HepG2 (cell line): Measurements from ENCODE around the gene LIMA1. TPM values are rescaled to one million over a fixed set of nuclear protein-coding genes. Genes with fewer than 3 reads are reported as not detected.
A peak's percentile ranks its signal among the peaks of the same experiment; 100 is the strongest.

ENCODE experiments used
- DR1 ChIP-seq: sonication (generic); formaldehyde crosslinking; IDR thresholded peaks from 2 replicates; pipeline ENCODE4 v1.8.0; 2021; ENCODE audit warnings: mild to moderate bottlenecking, missing genetic modification reagents, inconsistent platforms
- FOXA1 ChIP-seq, 2 experiments: fragments of 450-650 bp in 1 of 2; sonication (generic) in 1 of 2; formaldehyde crosslinking in 1 of 2; IDR thresholded peaks; 2 replicates each; pipeline versions ENCODE4 v1.4.0 to v1.6.1; 2016 to 2020; ENCODE audit warnings: missing genetic modification reagents in 1 of 2
- FOXA3 ChIP-seq: IDR thresholded peaks from 2 replicates; pipeline ENCODE4 v1.6.1; 2016; ENCODE audit warnings: missing genetic modification reagents, missing compliant biosample characterization
- FOXC1 ChIP-seq: sonication (generic); formaldehyde crosslinking; IDR thresholded peaks from 2 replicates; pipeline ENCODE4 v1.8.0; 2022; ENCODE audit warnings: mild to moderate bottlenecking, missing genetic modification reagents, borderline replicate concordance
- HINFP ChIP-seq: sonication (generic); formaldehyde crosslinking; IDR thresholded peaks from 2 replicates; pipeline ENCODE4 v1.4.0; 2020; ENCODE audit warnings: low read depth, mild to moderate bottlenecking, missing genetic modification reagents
- HOXD1 ChIP-seq: sonication (generic); formaldehyde crosslinking; IDR thresholded peaks from 2 replicates; pipeline ENCODE4 v1.5.0; 2020; ENCODE audit warnings: missing genetic modification reagents
- KLF13 ChIP-seq: sonication (generic); formaldehyde crosslinking; IDR thresholded peaks from 2 replicates; pipeline ENCODE4 v1.4.0; 2020; ENCODE audit warnings: mild to moderate bottlenecking, missing genetic modification reagents
- MYNN ChIP-seq: sonication (generic); formaldehyde crosslinking; IDR thresholded peaks from 2 replicates; pipeline ENCODE4 v1.4.0; 2020; ENCODE audit warnings: mild to moderate bottlenecking, low read depth, missing genetic modification reagents
- NFE2 ChIP-seq: sonication (generic); formaldehyde crosslinking; IDR thresholded peaks from 2 replicates; pipeline ENCODE4 v1.4.0; 2020; ENCODE audit warnings: missing genetic modification reagents
- NFKB2 ChIP-seq: sonication (generic); formaldehyde crosslinking; IDR thresholded peaks from 2 replicates; pipeline ENCODE4 v1.4.0; 2020; ENCODE audit warnings: missing genetic modification reagents, borderline replicate concordance
- NR1H2 ChIP-seq: sonication (generic); formaldehyde crosslinking; IDR thresholded peaks from 2 replicates; pipeline ENCODE4 v1.8.1; 2022; ENCODE audit warnings: low read depth, missing genetic modification reagents, borderline replicate concordance
- PAF1 ChIP-seq: IDR thresholded peaks from 2 replicates; pipeline ENCODE4 v1.6.1; 2016; ENCODE audit warnings: missing genetic modification reagents, missing compliant biosample characterization
- RCOR2 ChIP-seq: IDR thresholded peaks from 2 replicates; pipeline ENCODE4 v1.6.1; 2016; ENCODE audit warnings: missing biosample characterization, missing genetic modification reagents
- REPIN1 ChIP-seq: sonication (generic); formaldehyde crosslinking; IDR thresholded peaks from 2 replicates; pipeline ENCODE4 v1.8.0; 2022; ENCODE audit warnings: missing genetic modification reagents, low read depth, mild to moderate bottlenecking, borderline replicate concordance
- RORA ChIP-seq: sonication (generic); formaldehyde crosslinking; IDR thresholded peaks from 2 replicates; pipeline ENCODE4 v1.5.0; 2020; ENCODE audit warnings: mild to moderate bottlenecking, missing genetic modification reagents, moderate library complexity
- THRA ChIP-seq: sonication (generic); formaldehyde crosslinking; IDR thresholded peaks from 2 replicates; pipeline ENCODE4 v1.4.0; 2020; ENCODE audit warnings: missing genetic modification reagents, borderline replicate concordance
- ZBTB20 ChIP-seq: sonication (generic); formaldehyde crosslinking; IDR thresholded peaks from 2 replicates; pipeline ENCODE4 v1.8.1; 2023; ENCODE audit warnings: missing genetic modification reagents, low read depth, mild to moderate bottlenecking, borderline replicate concordance
- ZNF10 ChIP-seq: sonication (generic); formaldehyde crosslinking; IDR thresholded peaks from 2 replicates; pipeline ENCODE4 v1.4.0; 2020; ENCODE audit warnings: mild to moderate bottlenecking, low read depth, missing genetic modification reagents, borderline replicate concordance
- ZNF3 ChIP-seq: IDR thresholded peaks from 2 replicates; pipeline ENCODE4 v1.7.0; 2017; ENCODE audit warnings: inconsistent platforms
- ZNF34 ChIP-seq: sonication (generic); formaldehyde crosslinking; IDR thresholded peaks from 2 replicates; pipeline ENCODE4 v1.4.0; 2020; ENCODE audit warnings: mild to moderate bottlenecking, missing genetic modification reagents, borderline replicate concordance
- ZNF460 ChIP-seq: sonication (generic); formaldehyde crosslinking; IDR thresholded peaks from 2 replicates; pipeline ENCODE4 v1.5.1; 2020; ENCODE audit warnings: missing genetic modification reagents, mild to moderate bottlenecking, borderline replicate concordance
- ZNF570 ChIP-seq: sonication (generic); formaldehyde crosslinking; IDR thresholded peaks from 2 replicates; pipeline ENCODE4 v1.4.0; 2020; ENCODE audit warnings: mild to moderate bottlenecking, missing genetic modification reagents, borderline replicate concordance
- ZNF773 ChIP-seq: sonication (generic); formaldehyde crosslinking; IDR thresholded peaks from 2 replicates; pipeline ENCODE4 v1.4.0; 2020; ENCODE audit warnings: missing genetic modification reagents, borderline replicate concordance
- ZNF780A ChIP-seq: sonication (generic); formaldehyde crosslinking; IDR thresholded peaks from 2 replicates; pipeline ENCODE4 v1.8.0; 2022; ENCODE audit warnings: mild to moderate bottlenecking, missing genetic modification reagents, moderate library complexity
- polyA plus RNA-seq, 8 experiments: library from polyadenylated mRNA; depleted of rRNA in 3 of 8; stranded (reverse) in 7 of 8; unstranded in 1 of 8; fragments of >200 nt; fragmentation: Illumina TruSeq in 4 of 8; extraction: Trizol in 4 of 8; gene quantifications; 2 replicates each; pipeline versions ENCODE4 v1.2.1 to v1.2.3, GENCODE V29; 2011 to 2016; ENCODE audit warnings: low read depth in 4 of 8, missing spikeins in 1 of 8, mixed read lengths in 1 of 8; ENCODE audit not compliant: insufficient read depth in 1 of 8
- total RNA-seq, 5 experiments: library from RNA; depleted of rRNA; stranded (reverse); fragments of >200 nt; fragmentation: Illumina TruSeq; extraction: Trizol; gene quantifications; 2 replicates each; pipeline ENCODE4 v1.2.3, GENCODE V29; 2016; ENCODE audit warnings: low read depth in 1 of 5
- TF ChIP-seq, protein P1 (sequence below): sonication (generic); formaldehyde crosslinking; IDR thresholded peaks from 2 replicates; pipeline ENCODE4 v1.5.0; 2020; ENCODE audit warnings: mild to moderate bottlenecking, missing genetic modification reagents, borderline replicate concordance

The LIMA1 gene
- total and polyA plus RNA-seq, 2 of the 13 experiments (the other 11 are each of a cell fraction or from before 2014, with no cell fraction given) = 13.0 to 19.8 TPM

DNA sequence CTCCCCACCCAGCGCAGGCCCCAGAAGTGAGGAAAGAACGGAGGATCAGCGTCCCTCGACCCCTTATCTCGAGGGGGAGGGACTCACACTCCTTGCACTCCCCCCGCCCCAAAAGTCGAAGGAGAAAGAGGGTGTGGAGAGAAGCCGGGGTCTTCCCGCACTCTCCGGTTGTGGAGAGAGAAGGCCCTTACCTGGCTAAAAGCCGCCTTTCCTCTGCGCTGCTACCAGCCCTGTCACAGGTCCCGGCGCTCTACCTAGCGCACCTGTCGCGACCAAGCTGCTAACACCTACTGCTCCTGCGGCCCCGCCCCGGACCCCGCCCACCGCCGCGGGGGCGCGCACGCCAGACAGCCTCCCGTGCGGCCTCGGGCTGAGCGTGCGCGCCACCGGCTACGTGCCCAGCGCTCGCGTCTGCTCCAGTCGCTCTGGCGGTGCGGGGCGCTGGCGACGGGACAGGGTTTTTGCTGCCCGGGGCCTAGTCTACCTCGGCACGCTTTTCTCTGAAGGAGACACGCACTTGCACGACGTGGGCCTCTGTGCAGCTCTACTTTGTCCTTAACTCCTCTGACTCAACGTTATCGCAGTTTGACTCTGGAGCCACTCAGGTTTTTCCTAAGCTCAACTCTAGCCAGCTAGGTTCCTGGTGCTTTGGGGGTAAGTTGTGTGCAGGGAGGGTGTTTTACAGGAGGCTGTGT, at the start of gene LIMA1 (continued):
- TF ChIP-seq REPIN1 (CRISPR knock-in tag) = peak; percentile 53; the same call in 1 of the 2 replicates
- peak; percentile 89; the same call in 1 of the 2 replicates for TF ChIP-seq NFKB2 (CRISPR knock-in tag)
- TF ChIP-seq ZNF3 (CRISPR knock-in tag) = no peak
- TF ChIP-seq FOXC1 (CRISPR knock-in tag) = peak; percentile 58
- TF ChIP-seq NR1H2 = peak; percentile 68; the same call in 1 of the 2 replicates
- TF ChIP-seq KLF13 (CRISPR knock-in tag) = no peak
- no peak for TF ChIP-seq ZNF10
- peak; percentile 16; the same call in 1 of the 2 replicates for TF ChIP-seq DR1 (CRISPR knock-in tag)
- no peak for TF ChIP-seq NFE2
- no peak; the same call in 1 of the 2 replicates for TF ChIP-seq FOXA3 (CRISPR knock-in tag)
- no peak for TF ChIP-seq THRA
- no peak for TF ChIP-seq RCOR2
- TF ChIP-seq ZBTB20 (CRISPR knock-in tag) = no peak
- no peak for TF ChIP-seq RORA (CRISPR knock-in tag)
- no peak for TF ChIP-seq ZNF780A (CRISPR knock-in tag)
- TF ChIP-seq ZNF460 (CRISPR knock-in tag) = no peak
- no peak for TF ChIP-seq MYNN (CRISPR knock-in tag)
- 0 out of 2 replicates have a peak, but pooled peaks have one; percentile 23 for TF ChIP-seq ZNF34 (CRISPR knock-in tag)
- TF ChIP-seq HOXD1 (CRISPR knock-in tag) = 0 out of 2 replicates have a peak, but pooled peaks have one; percentile 36
- 0 out of 2 replicates have a peak, but pooled peaks have one; percentile 44 for TF ChIP-seq HINFP (CRISPR knock-in tag)
- no peak for TF ChIP-seq ZNF570 (CRISPR knock-in tag)
- no peak for TF ChIP-seq FOXA1 (IDR thresholded peaks at IDR 0.05)
- no peak for TF ChIP-seq FOXA1 (CRISPR knock-in tag; IDR thresholded peaks at IDR 0.05)
- no peak for TF ChIP-seq ZNF773
- TF ChIP-seq, protein P1, sequence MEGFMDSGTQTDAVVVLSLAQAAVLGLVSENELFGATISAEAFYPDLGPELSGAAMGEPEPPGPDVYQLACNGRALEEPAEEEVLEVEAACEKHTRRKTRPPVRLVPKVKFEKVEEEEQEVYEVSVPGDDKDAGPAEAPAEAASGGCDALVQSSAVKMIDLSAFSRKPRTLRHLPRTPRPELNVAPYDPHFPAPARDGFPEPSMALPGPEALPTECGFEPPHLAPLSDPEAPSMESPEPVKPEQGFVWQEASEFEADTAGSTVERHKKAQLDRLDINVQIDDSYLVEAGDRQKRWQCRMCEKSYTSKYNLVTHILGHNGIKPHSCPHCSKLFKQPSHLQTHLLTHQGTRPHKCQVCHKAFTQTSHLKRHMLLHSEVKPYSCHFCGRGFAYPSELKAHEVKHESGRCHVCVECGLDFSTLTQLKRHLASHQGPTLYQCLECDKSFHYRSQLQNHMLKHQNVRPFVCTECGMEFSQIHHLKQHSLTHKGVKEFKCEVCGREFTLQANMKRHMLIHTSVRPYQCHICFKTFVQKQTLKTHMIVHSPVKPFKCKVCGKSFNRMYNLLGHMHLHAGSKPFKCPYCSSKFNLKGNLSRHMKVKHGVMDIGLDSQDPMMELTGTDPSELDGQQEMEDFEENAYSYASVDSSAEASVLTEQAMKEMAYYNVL (CRISPR knock-in tag) = peak; percentile 73
- TF ChIP-seq PAF1 (CRISPR knock-in tag) = no peak
